HUES48 (cell line): Measurements from ENCODE around the gene CCDC63.
A peak's percentile ranks its signal among the peaks of the same experiment; 100 is the strongest.

Experiments used
- H3K27ac ChIP-seq: one replicate; pipeline ENCODE4 v1.7.0; 2013; ENCODE audit warnings: low read depth, low read length, inconsistent platforms
- H3K27me3 ChIP-seq: 2 replicates; pipeline ENCODE4 v1.6.1; 2013; ENCODE audit warnings: mild to moderate bottlenecking, low read length; ENCODE audit not compliant: control insufficient read depth, insufficient read depth
- H3K36me3 ChIP-seq: 2 replicates; pipeline ENCODE4 v1.6.1; 2013; ENCODE audit warnings: low read length; ENCODE audit not compliant: control insufficient read depth, insufficient read depth
- H3K4me1 ChIP-seq: 2 replicates; pipeline ENCODE4 v1.6.1; 2013; ENCODE audit warnings: mild to moderate bottlenecking, low read length; ENCODE audit not compliant: control insufficient read depth, insufficient read depth
- H3K4me3 ChIP-seq: 2 replicates; pipeline ENCODE4 v1.5.1; 2013; ENCODE audit warnings: mild to moderate bottlenecking, low read depth, low read length
- H3K9ac ChIP-seq: 2 replicates; pipeline ENCODE4 v1.6.1; 2013; ENCODE audit warnings: mild to moderate bottlenecking, low read depth, low read length, moderate library complexity
- H3K9me3 ChIP-seq: 2 replicates; pipeline ENCODE4 v1.6.1; 2013; ENCODE audit warnings: low read length; ENCODE audit not compliant: control insufficient read depth, insufficient read depth

The CCDC63 gene

DNA sequence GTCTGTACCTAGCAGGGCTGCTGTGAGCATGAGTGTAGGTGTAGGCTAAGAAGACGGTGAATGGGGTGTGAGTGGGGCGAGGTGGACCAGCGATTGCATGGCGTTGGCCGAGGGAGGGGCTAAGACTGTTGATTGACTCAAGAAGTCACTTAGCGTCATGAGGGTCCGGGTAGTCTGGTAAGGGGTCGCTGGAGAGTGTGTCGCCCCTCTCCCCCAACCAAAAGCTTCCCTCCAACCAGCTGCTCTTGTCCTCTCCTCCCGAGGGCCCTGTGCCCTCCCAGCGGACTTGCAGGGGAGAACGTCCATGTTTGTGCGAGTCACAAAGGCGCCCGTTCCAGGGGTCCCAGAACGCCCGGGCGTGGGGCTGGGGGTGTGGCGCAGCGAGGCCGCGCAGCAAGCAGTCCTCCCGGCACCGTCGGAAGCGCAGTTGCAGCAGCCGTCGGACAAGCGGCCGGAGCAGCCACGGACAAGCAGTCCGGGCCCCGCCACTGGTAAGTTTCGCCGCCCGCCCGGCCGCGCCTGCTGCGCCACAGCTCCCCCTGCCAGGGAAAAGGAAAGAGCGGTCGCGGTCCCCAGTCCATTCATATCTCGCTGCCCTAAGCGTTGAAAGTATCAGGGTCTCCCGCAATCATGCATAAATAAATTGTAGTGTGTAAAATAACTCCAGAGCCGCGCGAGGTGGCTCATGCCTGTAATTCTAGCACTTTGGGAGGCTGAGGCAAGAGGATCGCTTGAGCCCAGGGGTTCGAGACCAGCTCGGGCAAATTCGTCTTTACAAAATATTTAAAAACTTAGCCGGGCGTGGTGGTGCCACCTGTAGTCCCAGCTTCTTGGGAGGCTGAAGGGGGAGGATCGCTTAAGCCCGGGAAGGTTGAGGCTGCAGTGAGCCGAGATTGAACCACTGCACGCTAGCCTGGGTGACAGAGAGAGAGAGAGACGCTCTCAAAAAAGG lies at the start of gene CCDC63:
CCDC63 (plus strand) TSS at position 373 of the 952 bp plus-strand sequence. CDS start 5,968 bp downstream, outside the sequence.
- Histone ChIP-seq H3K27me3 (peaks cover 5% of the 10 kb centered on the region; the same call in 1 of the 2 replicates), H3K4me1 (peaks cover 6% of the 10 kb centered on the region; the same call in 1 of the 2 replicates), H3K9ac (peak within 1 kb of the TSS; percentile 49), H3K27ac (peak within 1 kb of the TSS; percentile 55), H3K9me3 (no peaks in the 10 kb centered on the region), H3K4me3 (peak within 1 kb of the TSS; percentile 65), H3K36me3 (no peaks in the 10 kb centered on the region)

DNA sequence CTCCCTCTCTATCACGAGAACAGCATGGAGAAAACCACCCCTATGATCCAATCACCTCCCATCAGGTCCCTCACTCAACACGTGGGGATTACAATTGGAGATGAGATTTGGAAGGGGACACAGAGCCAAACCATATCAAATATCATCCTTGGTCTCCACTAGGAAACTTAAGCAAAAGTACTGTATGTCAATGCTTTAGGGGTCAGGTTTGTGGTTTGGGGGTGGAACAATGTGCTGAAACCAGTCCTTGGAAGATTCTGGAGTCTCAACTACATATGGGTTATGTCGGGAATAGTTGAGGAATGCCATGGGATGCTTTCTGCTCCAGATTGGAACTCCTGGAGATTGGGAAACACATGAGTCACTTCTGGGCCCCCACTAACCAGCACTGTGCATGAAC lies 48.3 kb upstream of the CCDC63 start:
- no peaks in the 10 kb centered on the region for H3K9me3 ChIP-seq

DNA sequence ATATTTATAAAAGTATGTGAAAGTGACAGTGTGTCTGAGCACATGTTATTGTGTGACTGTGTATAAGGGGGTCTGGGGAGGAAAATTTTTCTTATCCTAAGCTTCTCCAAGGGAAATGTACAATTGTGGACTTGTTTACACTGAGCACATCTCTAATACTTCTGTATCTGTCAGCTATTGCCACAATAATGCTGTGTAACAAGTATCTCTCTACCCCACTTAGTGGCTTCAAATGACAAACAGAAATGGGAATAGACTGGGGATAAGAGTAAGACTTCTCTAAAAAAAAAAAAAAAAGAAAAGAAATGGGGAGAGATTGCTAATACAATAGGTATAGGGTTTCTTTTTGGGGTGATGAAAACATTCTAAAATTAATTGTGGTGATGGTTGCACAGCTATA lies 44.3 kb upstream of the CCDC63 start:
- Histone ChIP-seq H3K27me3 (no peaks in the 10 kb centered on the region), H3K9me3 (0 out of 2 replicates have a peak, but pooled peaks cover 5% of the 10 kb centered on the region), H3K4me3 (no peak overlapping the region), H3K4me1 (no peaks in the 10 kb centered on the region), H3K9ac (no peak overlapping the region), H3K27ac (no peak overlapping the region), H3K36me3 (no peaks in the 10 kb centered on the region)

More for the DNA sequence above, 48.3 kb upstream of the CCDC63 start:
- Histone ChIP-seq H3K27me3 (no peaks in the 10 kb centered on the region), H3K27ac (no peak overlapping the region), H3K4me3 (no peak overlapping the region), H3K36me3 (no peaks in the 10 kb centered on the region), H3K9ac (no peak overlapping the region), H3K4me1 (no peaks in the 10 kb centered on the region)

DNA sequence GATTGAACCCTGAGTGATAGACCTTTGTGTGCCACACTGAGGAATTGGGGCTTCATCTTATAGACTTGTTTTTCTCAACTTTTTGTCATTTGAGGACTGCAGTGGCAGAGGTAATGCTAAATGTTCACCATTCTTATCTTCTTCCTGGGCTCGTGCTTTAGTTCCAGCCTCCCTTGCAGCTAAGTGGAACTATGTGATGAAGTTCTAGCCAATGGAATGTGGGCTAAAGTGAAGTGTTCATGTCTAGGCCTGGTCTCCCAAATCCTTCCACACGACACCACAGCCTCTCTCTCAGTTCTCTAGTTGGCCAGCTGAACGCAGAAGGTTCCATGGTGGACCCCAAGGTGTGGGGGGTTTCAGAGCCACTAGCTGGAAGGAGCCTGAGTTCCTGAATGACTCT lies 42.4 kb upstream of the CCDC63 start:
- H3K4me1 ChIP-seq = no peaks in the 10 kb centered on the region
- no peaks in the 10 kb centered on the region for H3K36me3 ChIP-seq
- H3K4me3 ChIP-seq = no peak overlapping the region
- H3K9ac ChIP-seq = no peak overlapping the region
- H3K27ac ChIP-seq = no peak overlapping the region
- H3K9me3 ChIP-seq = 0 out of 2 replicates have a peak, but pooled peaks cover 5% of the 10 kb centered on the region
- no peaks in the 10 kb centered on the region for H3K27me3 ChIP-seq

DNA sequence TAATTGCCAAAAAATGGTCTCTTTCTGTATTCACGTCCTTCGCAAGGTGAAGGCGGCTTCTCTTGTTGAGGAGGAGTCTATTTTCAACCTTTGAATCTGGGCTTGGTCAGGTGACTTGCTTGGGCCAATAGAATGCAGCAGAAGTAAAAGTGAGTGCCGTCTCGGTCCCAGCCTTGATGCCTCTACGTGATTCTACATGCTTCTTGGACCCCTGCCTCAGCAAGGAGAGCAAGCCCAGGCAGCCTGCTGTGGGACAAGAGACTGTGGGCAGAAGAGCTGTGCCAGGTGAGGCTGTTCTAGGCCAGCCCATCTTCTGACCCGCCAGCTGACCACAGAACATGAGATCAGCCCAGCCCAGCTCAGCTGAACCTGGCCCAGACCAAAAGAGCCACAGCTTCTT lies 39.1 kb upstream of the CCDC63 start:
- Histone ChIP-seq H3K4me1 (0 out of 2 replicates have a peak, but pooled peaks cover 4% of the 10 kb centered on the region), H3K27me3 (peaks cover 19% of the 10 kb centered on the region), H3K9ac (no peak overlapping the region), H3K36me3 (no peaks in the 10 kb centered on the region), H3K27ac (no peak overlapping the region), H3K9me3 (0 out of 2 replicates have a peak, but pooled peaks cover 5% of the 10 kb centered on the region), H3K4me3 (no peak overlapping the region)

DNA sequence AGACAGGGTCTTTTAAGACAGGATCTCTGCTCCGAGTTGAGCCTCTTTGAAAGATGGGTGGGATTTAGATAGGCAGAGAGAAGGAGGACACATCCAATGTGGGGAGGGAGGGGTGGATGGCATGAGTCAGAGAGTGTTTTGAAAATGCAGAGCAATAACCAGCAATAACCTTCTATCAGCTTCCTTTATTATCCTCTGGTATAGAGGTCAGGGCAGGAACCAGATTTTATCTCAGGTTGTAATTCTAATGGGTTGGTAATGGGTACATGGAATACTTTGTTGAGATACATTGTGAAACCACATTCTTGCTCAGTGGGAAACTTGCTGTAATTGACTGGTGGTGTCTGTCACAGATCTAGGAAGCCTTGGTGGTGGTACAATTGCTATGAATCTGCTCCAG lies 37.6 kb upstream of the CCDC63 start:
- Histone ChIP-seq H3K4me3 (no peak overlapping the region), H3K27ac (no peak overlapping the region), H3K4me1 (0 out of 2 replicates have a peak, but pooled peaks cover 7% of the 10 kb centered on the region), H3K36me3 (no peaks in the 10 kb centered on the region), H3K9me3 (0 out of 2 replicates have a peak, but pooled peaks cover 5% of the 10 kb centered on the region), H3K27me3 (peaks cover 34% of the 10 kb centered on the region), H3K9ac (no peak overlapping the region)

DNA sequence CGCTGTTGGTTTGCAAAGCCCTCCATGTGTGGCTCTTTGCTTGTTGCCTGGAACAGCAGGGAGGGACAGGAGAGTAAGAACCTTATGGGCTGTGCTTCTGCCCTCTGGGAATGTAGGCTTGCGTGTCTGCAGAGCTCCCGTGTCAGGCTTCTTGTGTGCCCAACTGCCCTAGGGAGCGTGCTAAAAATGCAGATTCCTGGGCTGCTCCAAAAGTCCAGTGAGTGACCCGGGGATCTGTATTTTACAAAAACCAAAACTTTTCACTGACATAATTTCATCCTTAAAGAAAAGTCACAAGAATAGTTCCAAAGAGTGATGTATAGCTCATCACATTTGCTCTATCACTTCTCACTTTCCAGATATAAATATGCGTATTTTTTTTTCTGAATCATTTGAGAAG lies 34.8 kb upstream of the CCDC63 start:
- no peak overlapping the region for H3K4me3 ChIP-seq
- peaks cover 57% of the 10 kb centered on the region for H3K27me3 ChIP-seq
- H3K27ac ChIP-seq = no peak overlapping the region
- H3K9me3 ChIP-seq = no peaks in the 10 kb centered on the region
- peaks cover 20% of the 10 kb centered on the region for H3K4me1 ChIP-seq
- H3K9ac ChIP-seq = no peak overlapping the region
- no peaks in the 10 kb centered on the region for H3K36me3 ChIP-seq

DNA sequence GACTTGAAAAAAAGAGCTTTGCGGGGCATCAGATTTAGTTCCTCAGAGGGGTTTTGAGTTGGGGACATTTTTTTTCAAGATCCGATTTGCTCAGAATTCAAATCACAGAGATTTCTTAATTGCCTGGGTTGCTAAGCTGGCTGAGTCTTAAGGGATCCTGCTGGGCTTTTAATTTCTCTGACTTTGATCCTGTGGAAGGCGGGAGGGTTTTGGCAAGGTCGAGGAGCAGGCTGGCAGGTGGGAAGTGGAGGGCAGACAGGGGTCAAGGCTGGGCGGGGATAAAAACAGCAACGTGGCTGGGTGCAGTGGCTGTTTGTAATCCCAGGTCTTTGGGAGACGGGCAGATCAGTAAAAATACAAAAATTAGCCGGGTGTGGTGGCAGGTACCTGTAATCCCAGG lies 33.5 kb upstream of the CCDC63 start:
- no peaks in the 10 kb centered on the region for H3K9me3 ChIP-seq
- H3K36me3 ChIP-seq = no peaks in the 10 kb centered on the region
- H3K27me3 ChIP-seq = peaks cover 57% of the 10 kb centered on the region
- no peak overlapping the region for H3K27ac ChIP-seq
- peaks cover 20% of the 10 kb centered on the region for H3K4me1 ChIP-seq
- no peak overlapping the region for H3K9ac ChIP-seq
- no peak overlapping the region for H3K4me3 ChIP-seq

DNA sequence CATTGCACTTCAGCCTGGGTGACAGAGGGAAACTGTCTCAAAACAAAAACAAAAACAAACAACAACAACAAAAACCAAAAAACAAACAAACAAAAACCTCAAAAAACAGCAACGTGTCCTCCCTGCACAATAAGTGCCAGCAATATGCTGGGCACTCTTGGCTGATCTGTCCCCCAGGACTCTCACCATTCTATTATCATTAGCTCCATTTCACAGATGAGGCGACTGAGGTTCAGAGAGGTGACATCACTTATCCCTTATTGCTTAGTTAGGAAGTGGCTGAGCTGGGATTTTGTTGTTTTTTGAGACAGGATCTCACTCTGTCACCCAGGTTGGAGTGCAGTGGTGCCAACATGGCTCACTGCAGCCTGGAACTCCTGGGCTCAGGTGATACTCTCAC lies 33.0 kb upstream of the CCDC63 start:
- Histone ChIP-seq H3K4me1 (peaks cover 20% of the 10 kb centered on the region), H3K27ac (no peak overlapping the region), H3K4me3 (no peak overlapping the region), H3K27me3 (peaks cover 57% of the 10 kb centered on the region), H3K36me3 (no peaks in the 10 kb centered on the region), H3K9ac (no peak overlapping the region), H3K9me3 (no peaks in the 10 kb centered on the region)

DNA sequence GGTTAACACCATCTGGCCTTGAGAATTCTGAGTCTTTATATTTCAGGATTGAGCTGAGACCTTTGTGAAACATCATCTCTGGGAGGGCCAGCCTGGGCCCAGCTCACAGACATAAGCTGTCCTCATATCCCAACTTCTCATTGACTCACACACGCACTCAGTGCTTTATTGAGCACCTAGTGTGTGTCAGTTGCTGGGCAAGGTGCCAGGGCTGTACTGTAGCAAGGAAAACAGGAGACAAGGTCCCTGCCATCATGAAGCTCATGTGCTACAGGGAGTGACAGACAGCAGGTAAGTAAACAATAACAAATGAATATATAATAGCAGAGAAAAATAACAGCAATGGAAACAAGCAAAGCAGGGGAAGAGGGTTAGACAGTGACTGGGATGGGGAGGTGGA lies 30.5 kb upstream of the CCDC63 start:
- no peaks in the 10 kb centered on the region for H3K9me3 ChIP-seq
- no peak overlapping the region for H3K27ac ChIP-seq
- H3K4me1 ChIP-seq = peaks cover 20% of the 10 kb centered on the region
- H3K27me3 ChIP-seq = peaks cover 52% of the 10 kb centered on the region
- H3K36me3 ChIP-seq = no peaks in the 10 kb centered on the region
- no peak overlapping the region for H3K9ac ChIP-seq
- no peak overlapping the region for H3K4me3 ChIP-seq

DNA sequence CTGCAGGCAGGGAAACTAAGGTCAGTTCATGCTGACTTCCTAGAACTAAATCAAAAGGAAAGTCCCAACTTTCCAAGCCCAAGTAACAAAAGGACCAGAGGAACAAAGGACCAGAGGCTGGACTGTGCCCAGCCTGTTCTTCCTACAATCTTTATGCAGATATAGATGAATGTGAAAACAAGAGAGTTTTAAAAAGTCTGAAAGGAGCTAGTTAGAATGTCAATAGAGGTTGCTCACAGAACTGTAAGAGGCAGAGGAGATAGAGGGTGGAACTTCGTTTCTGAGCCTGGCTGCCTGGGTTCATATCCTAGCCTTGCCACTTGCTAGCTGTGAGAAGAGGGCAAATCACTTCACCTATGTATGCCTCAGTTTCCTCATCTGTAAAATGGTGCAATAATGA lies 30.0 kb upstream of the CCDC63 start:
- Histone ChIP-seq H3K36me3 (no peaks in the 10 kb centered on the region), H3K27me3 (peaks cover 47% of the 10 kb centered on the region), H3K9ac (no peak overlapping the region), H3K27ac (no peak overlapping the region), H3K4me1 (peaks cover 16% of the 10 kb centered on the region), H3K9me3 (no peaks in the 10 kb centered on the region), H3K4me3 (no peak overlapping the region)
